Measurements from ENCODE around the gene CPSF7.

CPSF7 gene

DNA sequence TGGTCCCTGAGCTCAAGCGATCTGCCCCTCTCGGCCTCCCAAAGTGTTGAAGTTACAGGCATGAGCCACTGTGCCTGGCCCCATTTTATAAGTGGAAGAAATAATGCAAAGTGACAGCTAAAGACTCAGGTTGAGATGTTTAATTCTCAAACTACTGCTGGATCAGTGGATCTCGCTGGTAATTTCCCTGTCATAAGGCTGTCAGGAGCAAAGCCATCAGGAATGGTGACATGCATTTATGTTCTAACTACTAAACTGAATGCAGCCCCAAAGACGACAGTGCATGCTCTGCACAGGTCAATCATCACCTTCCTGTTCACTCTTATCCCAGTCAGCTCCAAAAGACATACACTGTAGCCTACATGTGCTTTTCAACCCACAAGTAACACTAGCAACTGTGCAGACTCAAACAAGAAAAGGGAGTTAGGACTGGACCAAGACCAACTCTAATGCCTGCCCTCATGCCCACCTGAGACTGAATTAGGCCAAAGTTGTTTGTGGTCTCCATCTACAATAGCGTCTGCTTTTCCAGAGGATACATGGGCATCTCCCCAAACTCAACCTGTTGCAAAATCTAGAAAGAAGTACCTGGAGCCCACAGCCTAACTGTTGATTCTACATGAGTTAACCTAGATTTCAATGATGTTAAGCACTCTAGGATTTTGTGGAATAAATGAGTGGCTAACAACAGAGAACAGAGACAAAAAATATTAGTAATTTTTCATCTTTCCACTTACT, 22.6 kb downstream of the CPSF7 start:
- Histone ChIP-seq H3K36me3 (replicated peaks; ENCODE audit: insufficient read depth, low read length) (peaks cover 25% of the 10 kb centered on the region), H3K4me1 (ENCODE audit: low read length) (no peaks in the 10 kb centered on the region), H3K27ac (ENCODE audit: low read length) (no peak overlapping the region), H2AFZ (ENCODE audit: low read length) (no peak overlapping the region), H3K9ac (ENCODE audit: low read length) (no peak overlapping the region), H3K4me2 (ENCODE audit: low read depth, low read length) (no peak overlapping the region), H3K4me3 (ENCODE audit: low read length) (no peak overlapping the region), H3K9me2 (replicated peaks; ENCODE audit: insufficient read depth, low read length) (no peaks in the 10 kb centered on the region), H3K27me3 (replicated peaks; ENCODE audit: insufficient read depth, low read length) (no peaks in the 10 kb centered on the region), H3K79me2 (ENCODE audit: low read length) (peaks cover 33% of the 10 kb centered on the region), H4K20me1 (ENCODE audit: insufficient read depth, low read length) (no peaks in the 10 kb centered on the region), H3F3A (ENCODE audit: insufficient read depth, low read length) (no peaks in the 10 kb centered on the region), H3K9me3 (replicated peaks; ENCODE audit: insufficient read depth, low read length) (no peaks in the 10 kb centered on the region)
- TF ChIP-seq, protein P1, sequence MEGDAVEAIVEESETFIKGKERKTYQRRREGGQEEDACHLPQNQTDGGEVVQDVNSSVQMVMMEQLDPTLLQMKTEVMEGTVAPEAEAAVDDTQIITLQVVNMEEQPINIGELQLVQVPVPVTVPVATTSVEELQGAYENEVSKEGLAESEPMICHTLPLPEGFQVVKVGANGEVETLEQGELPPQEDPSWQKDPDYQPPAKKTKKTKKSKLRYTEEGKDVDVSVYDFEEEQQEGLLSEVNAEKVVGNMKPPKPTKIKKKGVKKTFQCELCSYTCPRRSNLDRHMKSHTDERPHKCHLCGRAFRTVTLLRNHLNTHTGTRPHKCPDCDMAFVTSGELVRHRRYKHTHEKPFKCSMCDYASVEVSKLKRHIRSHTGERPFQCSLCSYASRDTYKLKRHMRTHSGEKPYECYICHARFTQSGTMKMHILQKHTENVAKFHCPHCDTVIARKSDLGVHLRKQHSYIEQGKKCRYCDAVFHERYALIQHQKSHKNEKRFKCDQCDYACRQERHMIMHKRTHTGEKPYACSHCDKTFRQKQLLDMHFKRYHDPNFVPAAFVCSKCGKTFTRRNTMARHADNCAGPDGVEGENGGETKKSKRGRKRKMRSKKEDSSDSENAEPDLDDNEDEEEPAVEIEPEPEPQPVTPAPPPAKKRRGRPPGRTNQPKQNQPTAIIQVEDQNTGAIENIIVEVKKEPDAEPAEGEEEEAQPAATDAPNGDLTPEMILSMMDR (IDR thresholded peaks at IDR 0.05; ENCODE audit: low read length): no peak
- TF ChIP-seq EZH2 (optimal IDR thresholded peaks at IDR 0.05; ENCODE audit: low read depth, low read length): no peak
- TF ChIP-seq EZH2phosphoT487 (IDR thresholded peaks at IDR 0.05; ENCODE audit: low read length): no peak
- no peak for DNase-seq

DNA sequence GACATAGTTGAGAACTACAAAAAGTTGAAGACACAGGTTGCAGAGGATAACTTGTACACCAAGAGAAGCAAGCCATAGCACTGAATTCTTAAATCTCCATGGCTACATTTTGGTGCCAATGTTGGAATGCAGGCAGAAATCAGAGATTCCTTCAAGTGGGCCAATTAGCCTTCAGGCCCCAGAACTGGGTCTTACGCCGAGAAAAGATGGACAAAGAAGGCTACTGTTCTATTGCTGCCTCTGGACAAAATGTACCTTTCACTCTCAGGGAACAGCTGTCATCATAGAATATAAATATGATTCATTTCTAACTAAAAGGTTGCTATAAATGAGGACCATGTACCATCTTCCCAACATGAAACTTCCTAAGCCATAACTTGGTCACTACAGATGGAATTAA, 23.7 kb downstream of the CPSF7 start:
- H3K9me2 ChIP-seq (replicated peaks; ENCODE audit: insufficient read depth, low read length): no peaks in the 10 kb centered on the region
- TF ChIP-seq EZH2phosphoT487 (IDR thresholded peaks at IDR 0.05; ENCODE audit: low read length) (no peak), EZH2 (optimal IDR thresholded peaks at IDR 0.05; ENCODE audit: low read depth, low read length) (no peak)
- TF ChIP-seq, protein P1 (IDR thresholded peaks at IDR 0.05; ENCODE audit: low read length): no peak
- H3F3A ChIP-seq (ENCODE audit: insufficient read depth, low read length): 0 out of 2 replicates have a peak, but pooled peaks cover under 1% of the 10 kb centered on the region
- no peaks in the 10 kb centered on the region for H3K27me3 ChIP-seq (replicated peaks; ENCODE audit: insufficient read depth, low read length)
- H3K9ac ChIP-seq (ENCODE audit: low read length): no peak overlapping the region
- H3K9me3 ChIP-seq (replicated peaks; ENCODE audit: insufficient read depth, low read length): no peaks in the 10 kb centered on the region
- DNase-seq: no peak
- H3K4me2 ChIP-seq (ENCODE audit: low read depth, low read length): no peak overlapping the region
- H4K20me1 ChIP-seq (ENCODE audit: insufficient read depth, low read length): no peaks in the 10 kb centered on the region
- no peak overlapping the region for H3K4me3 ChIP-seq (ENCODE audit: low read length)
- H3K4me1 ChIP-seq (ENCODE audit: low read length): no peaks in the 10 kb centered on the region
- H3K79me2 ChIP-seq (ENCODE audit: low read length): peaks cover 27% of the 10 kb centered on the region
- H3K36me3 ChIP-seq (replicated peaks; ENCODE audit: insufficient read depth, low read length): peaks cover 19% of the 10 kb centered on the region
- no peak overlapping the region for H3K27ac ChIP-seq (ENCODE audit: low read length)
- H2AFZ ChIP-seq (ENCODE audit: low read length): no peak overlapping the region

DNA sequence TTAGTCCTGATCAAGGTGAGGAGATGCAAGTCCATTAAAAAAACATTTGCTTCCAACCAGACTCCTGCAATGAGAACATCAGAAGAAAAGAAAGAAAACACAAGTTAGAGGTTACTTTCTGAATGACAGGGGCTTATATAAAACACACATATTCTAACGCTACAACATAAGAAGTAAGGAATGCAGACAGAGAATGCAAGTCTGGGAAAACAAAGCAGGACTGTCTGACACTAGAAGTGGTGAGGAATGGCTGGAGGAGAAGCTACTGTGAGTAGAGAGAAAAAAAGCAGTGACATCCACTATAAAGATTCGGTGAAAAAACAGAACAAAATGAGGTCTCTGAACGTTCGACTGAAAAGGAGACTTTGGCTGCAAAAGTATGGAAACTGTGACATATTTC, 25.1 kb downstream of the CPSF7 start:
- H3K9me2 ChIP-seq (replicated peaks; ENCODE audit: insufficient read depth, low read length): no peaks in the 10 kb centered on the region
- no peak for TF ChIP-seq EZH2 (optimal IDR thresholded peaks at IDR 0.05; ENCODE audit: low read depth, low read length)
- TF ChIP-seq, protein P1 (IDR thresholded peaks at IDR 0.05; ENCODE audit: low read length): no peak
- TF ChIP-seq EZH2phosphoT487 (IDR thresholded peaks at IDR 0.05; ENCODE audit: low read length): no peak
- H3K9ac ChIP-seq (ENCODE audit: low read length): no peak overlapping the region
- H3K36me3 ChIP-seq (replicated peaks; ENCODE audit: insufficient read depth, low read length): peaks cover 19% of the 10 kb centered on the region
- H3K79me2 ChIP-seq (ENCODE audit: low read length): peaks cover 17% of the 10 kb centered on the region
- H3K9me3 ChIP-seq (replicated peaks; ENCODE audit: insufficient read depth, low read length): no peaks in the 10 kb centered on the region
- H3K4me1 ChIP-seq (ENCODE audit: low read length): no peaks in the 10 kb centered on the region
- H3K27ac ChIP-seq (ENCODE audit: low read length): no peak overlapping the region
- no peak overlapping the region for H2AFZ ChIP-seq (ENCODE audit: low read length)
- no peak overlapping the region for H3K4me3 ChIP-seq (ENCODE audit: low read length)
- no peak overlapping the region for H3K4me2 ChIP-seq (ENCODE audit: low read depth, low read length)
- H4K20me1 ChIP-seq (ENCODE audit: insufficient read depth, low read length): no peaks in the 10 kb centered on the region
- no peaks in the 10 kb centered on the region for H3K27me3 ChIP-seq (replicated peaks; ENCODE audit: insufficient read depth, low read length)
- DNase-seq: no peak
- H3F3A ChIP-seq (ENCODE audit: insufficient read depth, low read length): peaks cover 7% of the 10 kb centered on the region; the same call in 1 of the 2 replicates
